ENCODE measurements around the gene CUL9.

DNA sequence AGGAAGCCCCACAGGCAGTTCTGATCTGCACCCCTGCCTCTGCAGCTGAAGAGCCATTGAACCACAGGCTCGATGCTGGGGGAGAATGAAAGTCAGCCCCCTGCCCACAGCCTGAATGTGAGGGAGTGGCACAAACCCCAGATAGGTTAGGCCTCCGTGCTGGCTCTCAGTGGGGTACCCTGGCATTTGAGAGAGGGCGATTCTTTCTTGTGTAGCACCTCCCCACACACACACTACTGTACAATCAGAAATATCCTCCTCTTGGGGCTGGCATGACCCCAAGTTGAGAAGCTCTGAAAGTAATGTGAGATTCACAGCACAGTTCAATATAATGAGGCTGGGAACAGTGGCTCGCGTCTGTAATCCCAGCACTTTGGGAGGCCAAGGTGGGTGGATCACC, 79.2 kb downstream of the CUL9 start:
- no peak for TF ChIP-seq POLR2A (IDR thresholded peaks at IDR 0.05; ENCODE audit: low read length)
- no peak for TF ChIP-seq GATA1 (IDR thresholded peaks at IDR 0.05; ENCODE audit: low read depth, low read length)

Measured in erythroblast (primary cell).